Upper lobe of left lung (tissue), 4 donors: ENCODE measurements around the gene SF3A2.

ENCODE experiments used
- CTCF ChIP-seq, 6 experiments: fragments of 450-650 bp in 4 of 6; fragments of 200-600 bp in 2 of 6; sonication (generic) in 2 of 6; IDR thresholded peaks; one replicate each; pipeline ENCODE4 v1.5.1; 2016 to 2019; ENCODE audit warnings: antibody characterized with exemption in 6 of 6
- EP300 ChIP-seq, 4 donors: sonication (generic); formaldehyde crosslinking; IDR thresholded peaks; one replicate each; pipeline ENCODE4 v1.5.1; 2017; ENCODE audit warnings: antibody characterized with exemption in 4 of 4, control low read depth in 2 of 4
- POLR2A ChIP-seq, 4 donors: fragments of 450-650 bp; IDR thresholded peaks; one replicate each; pipeline ENCODE4 v1.5.1; 2016 to 2017; ENCODE audit warnings: antibody characterized with exemption in 4 of 4, mild to moderate bottlenecking in 2 of 4
- POLR2AphosphoS5 ChIP-seq, 2 donors: sonication (generic); formaldehyde crosslinking; IDR thresholded peaks; one replicate each; pipeline ENCODE4 v1.5.1; 2017; ENCODE audit warnings: antibody characterized with exemption in 2 of 2

GRCh38 chr19:2294687-2295335 lies 58.2 kb downstream of the SF3A2 start:
- no peak for TF ChIP-seq POLR2AphosphoS5 (IDR thresholded peaks at IDR 0.05)
- TF ChIP-seq CTCF (IDR thresholded peaks at IDR 0.05), result no peak
- no peak for TF ChIP-seq POLR2A (IDR thresholded peaks at IDR 0.05)
- no peak for TF ChIP-seq EP300 (IDR thresholded peaks at IDR 0.05)
